Esophagus (tissue), 2 donors: ENCODE measurements around the gene RUNDC3A. TPM values are rescaled to one million over a fixed set of nuclear protein-coding genes. Genes with fewer than 3 reads are reported as not detected.
"Not testable (repeated sequence)": the region's sequence is repeated elsewhere in the genome, so short reads cannot be mapped to it uniquely, and the experiment has no call there.

Experiments
- H3K27ac ChIP-seq, 2 donors: one replicate each; pipeline ENCODE4 v1.5.1; 2013; ENCODE audit warnings: low read depth in 2 of 2, mild to moderate bottlenecking in 2 of 2, inconsistent platforms in 1 of 2, low read length in 1 of 2, moderate library complexity in 1 of 2
- H3K27me3 ChIP-seq, 2 donors: one replicate each; pipeline ENCODE4 v1.6.1; 2013; ENCODE audit warnings: low read length in 2 of 2, control low read depth in 1 of 2, mild to moderate bottlenecking in 1 of 2; ENCODE audit not compliant: insufficient read depth in 2 of 2, control insufficient read depth in 1 of 2
- H3K36me3 ChIP-seq, 2 donors: one replicate each; pipeline ENCODE4 v1.6.1; 2013; ENCODE audit warnings: low read length in 1 of 2; ENCODE audit not compliant: control insufficient read depth in 2 of 2, insufficient read depth in 2 of 2
- H3K4me1 ChIP-seq, 2 donors: one replicate each; pipeline ENCODE4 v1.6.1; 2013; ENCODE audit warnings: low read length in 1 of 2; ENCODE audit not compliant: control insufficient read depth in 2 of 2, insufficient read depth in 2 of 2
- H3K4me3 ChIP-seq, 2 donors: one replicate each; pipeline ENCODE4 v1.5.1; 2013; ENCODE audit warnings: low read length in 2 of 2, mild to moderate bottlenecking in 2 of 2, low read depth in 1 of 2, moderate library complexity in 1 of 2
- H3K9me3 ChIP-seq, 2 donors: one replicate each; pipeline ENCODE4 v1.6.1; 2013; ENCODE audit warnings: mild to moderate bottlenecking in 2 of 2, low read depth in 1 of 2, low read length in 1 of 2, moderate library complexity in 1 of 2; ENCODE audit not compliant: control insufficient read depth in 2 of 2, insufficient read depth in 1 of 2
- WGBS, 2 donors: extraction: QIAGEN DNeasy Blood & Tissue Kit; methylation state at CpG; one replicate each; pipeline ENCODE4 v1.1.7; 2013; 5-methylcytosine and 5-hydroxymethylcytosine counted together
- polyA plus RNA-seq, 2 donors: library from polyadenylated mRNA; stranded (reverse); fragments of 200-250 nt; gene quantifications; one replicate each; pipeline ENCODE4 v1.2.3, GENCODE V29; 2013
- donor health status: healthy with polysubstance abuse.
- donor health status: Bipolar disorder and iron deficiency.

Gene RUNDC3A
- polyA plus RNA-seq, 2 donors: 0.77 to 0.88 TPM

GRCh38 chr17:44361292-44362260 is 53.2 kb downstream of the RUNDC3A start:
- Histone ChIP-seq H3K4me1 (peaks cover 0 to 2% of the 10 kb centered on the region in 2 donors), H3K4me3 (no peak overlapping the region), H3K27me3 (no peaks in the 10 kb centered on the region), H3K36me3 (no peaks in the 10 kb centered on the region), H3K27ac (no peak overlapping the region), H3K9me3 (no peaks in the 10 kb centered on the region)
- 49 to 69% methylated on average over 10 to 11 of the region's 11 CpGs for WGBS, 2 donors

- 20 to 31% methylated on average over 11 of the region's 11 CpGs for WGBS, 2 donors
- no peak overlapping the region for H3K27ac ChIP-seq
These were observed 54.1 kb downstream of the RUNDC3A start for GRCh38 chr17:44362459-44362948.

GRCh38 chr17:44362949-44363612 is 54.7 kb downstream of the RUNDC3A start:
- peak overlapping the region; percentile 49 to 60 for H3K4me3 ChIP-seq

More at GRCh38 chr17:44362459-44362948, 54.1 kb downstream of the RUNDC3A start:
- Histone ChIP-seq H3K4me1 (peaks cover 0 to 2% of the 10 kb centered on the region in 2 donors), H3K27me3 (no peaks in the 10 kb centered on the region), H3K36me3 (no peaks in the 10 kb centered on the region), H3K9me3 (no peaks in the 10 kb centered on the region), H3K4me3 (no peak overlapping the region)

GRCh38 chr17:44363613-44364159 is 55.3 kb downstream of the RUNDC3A start, which contains the start of gene FAM171A2:
FAM171A2 (minus strand) TSS chr17:44363853; CDS start chr17:44363714, 139 bp downstream.
- H3K27ac ChIP-seq: no peak within 1 kb of the TSS
- H3K36me3 ChIP-seq: no peaks in the 10 kb centered on the region
- H3K9me3 ChIP-seq: no peaks in the 10 kb centered on the region
- H3K4me1 ChIP-seq: peaks cover 0 to 2% of the 10 kb centered on the region in 2 donors
- WGBS, 2 donors: 1% methylated on average over 47 to 63 of the region's 63 CpGs
- H3K27me3 ChIP-seq: no peaks in the 10 kb centered on the region
- peak within 1 kb of the TSS; percentile 49 to 60 for H3K4me3 ChIP-seq

More at GRCh38 chr17:44362949-44363612, 54.7 kb downstream of the RUNDC3A start:
- Histone ChIP-seq H3K4me1 (peaks cover 0 to 2% of the 10 kb centered on the region in 2 donors), H3K27me3 (no peaks in the 10 kb centered on the region), H3K9me3 (no peaks in the 10 kb centered on the region), H3K27ac (no peak overlapping the region), H3K36me3 (no peaks in the 10 kb centered on the region)
- 1% methylated on average over 37 to 45 of the region's 45 CpGs for WGBS, 2 donors

DNA sequence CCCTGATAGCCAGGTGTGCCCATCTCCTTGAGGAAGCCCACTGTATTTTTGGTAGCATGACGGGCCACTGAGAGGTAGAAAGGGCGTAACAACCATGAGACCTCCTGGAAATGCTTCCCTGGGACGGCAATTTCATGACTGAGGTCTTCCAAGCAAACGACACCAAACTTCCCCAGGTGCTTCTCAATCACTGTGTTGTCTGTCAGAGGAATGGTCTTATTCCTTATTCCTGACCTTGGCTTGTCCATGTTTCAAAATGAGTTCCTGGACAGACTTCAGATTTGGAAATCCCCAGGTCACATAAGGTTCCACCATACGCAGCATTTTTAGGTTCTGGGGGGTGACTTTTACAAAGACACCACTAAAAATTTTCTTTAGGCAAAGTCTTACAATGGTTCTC is 56.6 kb downstream of the RUNDC3A start:
- H3K27me3 ChIP-seq, H3K27ac ChIP-seq, H3K36me3 ChIP-seq, H3K4me1 ChIP-seq, H3K4me3 ChIP-seq, H3K9me3 ChIP-seq: not testable (repeated sequence)
- WGBS, 2 donors: 84 to 89% methylated on average over 5 of the region's 5 CpGs

DNA sequence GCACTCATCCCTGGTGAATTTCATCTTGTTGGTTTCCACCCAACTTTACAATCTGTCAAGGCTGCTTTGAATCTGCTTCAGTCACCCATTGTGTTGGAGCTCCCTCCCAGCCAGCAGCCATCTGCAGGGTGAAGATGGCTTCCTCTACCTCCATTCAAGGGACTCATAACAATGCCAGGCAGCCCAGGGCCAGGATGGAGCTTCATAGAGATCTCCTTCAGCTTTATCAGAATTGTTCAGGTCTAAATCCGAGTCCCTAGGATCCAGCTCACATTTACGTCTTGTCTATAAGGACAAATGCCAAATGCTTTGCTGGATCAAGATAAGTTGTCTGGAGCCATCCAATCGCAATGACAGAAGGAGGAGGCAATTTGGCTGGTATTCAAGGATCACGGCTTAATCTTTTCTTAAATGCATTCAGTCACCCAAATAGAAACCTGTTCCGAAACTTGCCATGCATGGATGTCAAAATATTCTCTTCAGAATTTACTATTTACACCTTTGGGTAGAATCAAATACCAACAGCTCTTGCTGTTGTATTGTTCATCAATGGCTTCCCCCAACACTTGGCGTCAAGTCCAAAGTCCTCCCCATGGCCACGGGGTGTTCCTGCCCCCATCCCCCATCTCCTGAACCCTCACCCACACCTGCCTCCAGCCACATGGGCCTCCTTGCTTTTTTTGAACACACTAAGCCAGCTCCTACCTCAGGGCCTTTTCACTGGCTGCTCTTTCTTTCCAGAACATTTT is 59.0 kb downstream of the RUNDC3A start:
- Histone ChIP-seq H3K36me3 (no peaks in the 10 kb centered on the region), H3K4me1 (peaks cover 0 to 2% of the 10 kb centered on the region in 2 donors), H3K27ac (peak overlapping the region; percentile 58 to 70), H3K4me3 (no peak overlapping the region), H3K9me3 (no peaks in the 10 kb centered on the region), H3K27me3 (no peaks in the 10 kb centered on the region)
- WGBS, 2 donors: 37 to 46% methylated on average over 7 of the region's 7 CpGs

Other genes with a start within 250 kb of the RUNDC3A start
- 10 to 100 TPM; 25.4 to 46.9 TPM for gene LSM12, start 241.9 kb upstream of the RUNDC3A start, polyA plus RNA-seq
- 10 to 100 TPM; 36.3 to 43.5 TPM for gene G6PC3, start 237.9 kb upstream of the RUNDC3A start, polyA plus RNA-seq
- 10 to 100 TPM; 45.7 to 54.7 TPM for gene HDAC5, start 185.0 kb upstream of the RUNDC3A start, polyA plus RNA-seq
- gene HROB, start 166.7 kb upstream of the RUNDC3A start, polyA plus RNA-seq: 1 to 10 TPM; 1.7 to 2.5 TPM
- under 1 TPM; 0.18 to 0.19 TPM for gene ASB16, start 137.9 kb upstream of the RUNDC3A start, polyA plus RNA-seq
- gene TMUB2, start 121.6 kb upstream of the RUNDC3A start, polyA plus RNA-seq: 10 to 100 TPM; 25.2 to 37.5 TPM
- 10 to 100 TPM; 32.9 to 44.3 TPM for gene ATXN7L3, start 108.7 kb upstream of the RUNDC3A start, polyA plus RNA-seq
- gene UBTF, start 88.9 kb upstream of the RUNDC3A start, polyA plus RNA-seq: 10 to 100 TPM; 30.3 to 35.2 TPM
- not detected for gene SLC4A1, start 40.5 kb upstream of the RUNDC3A start, polyA plus RNA-seq
- gene SLC25A39, start 16.2 kb downstream of the RUNDC3A start, polyA plus RNA-seq: 100 to 1,000 TPM; 132 to 138 TPM
- 100 to 1,000 TPM; 211 to 370 TPM for gene GRN, start 36.7 kb downstream of the RUNDC3A start, polyA plus RNA-seq
- 1 to 10 TPM; 1.2 to 2.2 TPM for gene FAM171A2, start 55.3 kb downstream of the RUNDC3A start, polyA plus RNA-seq
- under 1 TPM; 0.27 to 0.84 TPM for gene ITGA2B, start 81.0 kb downstream of the RUNDC3A start, polyA plus RNA-seq
- 10 to 100 TPM in 1 of 2 donors, 1 to 10 TPM in 1; 7.9 to 12.8 TPM for gene GPATCH8, start 194.8 kb downstream of the RUNDC3A start, polyA plus RNA-seq
- gene FZD2, start 248.9 kb downstream of the RUNDC3A start, polyA plus RNA-seq: under 1 TPM; 0.37 to 0.54 TPM